GM23338 (cell line): ENCODE measurements around the gene VPS52. TPM values are rescaled to one million over a fixed set of nuclear protein-coding genes. Genes with fewer than 3 reads are reported as not detected.

Source experiments
- ATAC-seq: fragments of 200-7000 bp; cut with Tn5 transposase; 3 replicates; pipeline ENCODE4 v1.9.1; 2020
- DNase-seq: peaks from one replicate; pipeline ENCODE4 v3.0.0-alpha.2; 2015; ENCODE audit warnings: low spot score
- H2AFZ ChIP-seq: fragments of 200-600 bp; sonication (generic); 2 replicates; pipeline ENCODE4 v1.8.0; 2016; ENCODE audit warnings: antibody characterized with exemption, mild to moderate bottlenecking, moderate library complexity
- H3F3A ChIP-seq: fragments of 200-600 bp; sonication (generic); replicated peaks from 2 replicates; pipeline ENCODE4 v1.8.0; 2017; ENCODE audit warnings: antibody characterized with exemption, mixed run types, low read depth
- H3K27ac ChIP-seq: fragments of 200-600 bp; sonication (generic); 2 replicates; pipeline ENCODE4 v1.6.1; 2016; ENCODE audit warnings: low read depth
- H3K27me3 ChIP-seq: fragments of 200-600 bp; sonication (generic); 2 replicates; pipeline ENCODE4 v1.8.0; 2016; ENCODE audit warnings: mild to moderate bottlenecking, mixed run types, moderate library complexity; ENCODE audit not compliant: insufficient read depth
- H3K36me3 ChIP-seq: fragments of 200-600 bp; sonication (generic); 2 replicates; pipeline ENCODE4 v1.8.0; 2016; ENCODE audit warnings: mild to moderate bottlenecking; ENCODE audit not compliant: insufficient read depth
- H3K4me1 ChIP-seq: fragments of 200-600 bp; sonication (generic); 2 replicates; pipeline ENCODE4 v1.8.0; 2016; ENCODE audit warnings: mild to moderate bottlenecking, moderate library complexity; ENCODE audit not compliant: insufficient read depth
- H3K4me2 ChIP-seq: fragments of 200-600 bp; sonication (generic); 2 replicates; pipeline ENCODE4 v1.7.1; 2017; ENCODE audit warnings: mixed run types
- H3K4me3 ChIP-seq: fragments of 200-600 bp; sonication (generic); 2 replicates; pipeline ENCODE4 v1.6.1; 2016; ENCODE audit warnings: mixed run types
- H3K79me2 ChIP-seq: fragments of 200-600 bp; sonication (generic); replicated peaks from 2 replicates; pipeline ENCODE4 v1.8.0; 2017; ENCODE audit warnings: mild to moderate bottlenecking; ENCODE audit not compliant: insufficient read depth
- H3K9me2 ChIP-seq: fragments of 200-600 bp; sonication (generic); 2 replicates; pipeline ENCODE4 v1.8.0; 2017; ENCODE audit not compliant: insufficient read depth
- H4K20me1 ChIP-seq: fragments of 200-600 bp; sonication (generic); replicated peaks from 2 replicates; pipeline ENCODE4 v1.8.0; 2017; ENCODE audit warnings: mild to moderate bottlenecking; ENCODE audit not compliant: insufficient read depth
- H3K27ac Mint-ChIP-seq: 2 replicates; pipeline ENCODE4 v1.8.0; 2020; ENCODE audit warnings: inconsistent platforms, mild to moderate bottlenecking, moderate library complexity, mixed read lengths
- H3K27me3 Mint-ChIP-seq: 3 replicates; pipeline ENCODE4 v1.8.0; 2022; ENCODE audit warnings: low read depth, mild to moderate bottlenecking, moderate library complexity, mixed read lengths, inconsistent platforms; ENCODE audit not compliant: insufficient read depth, poor library complexity
- H3K36me3 Mint-ChIP-seq: 3 replicates; pipeline ENCODE4 v1.8.0; 2021; ENCODE audit warnings: low read depth, mild to moderate bottlenecking, inconsistent platforms, moderate library complexity, mixed read lengths
- H3K4me1 Mint-ChIP-seq: 3 replicates; pipeline ENCODE4 v1.8.0; 2020; ENCODE audit warnings: mild to moderate bottlenecking, inconsistent platforms, mixed read lengths
- H3K4me3 Mint-ChIP-seq: 3 replicates; pipeline ENCODE4 v1.8.0; 2021; ENCODE audit warnings: moderate library complexity, mild to moderate bottlenecking, inconsistent platforms, mixed read lengths
- H3K9me3 Mint-ChIP-seq: 3 replicates; pipeline ENCODE4 v1.8.0; 2020; ENCODE audit warnings: moderate library complexity, mild to moderate bottlenecking, inconsistent platforms, mixed read lengths
- CREB1 ChIP-seq: fragments of 250-450 bp; sonication (Bioruptor Pico); IDR thresholded peaks from 2 replicates; pipeline ENCODE4 v1.5.0; 2020; ENCODE audit warnings: low read depth, mild to moderate bottlenecking, moderate library complexity
- EZH2 ChIP-seq: fragments of 200-600 bp; sonication (generic); IDR thresholded peaks from one replicate; pipeline ENCODE4 v1.8.0; 2017; ENCODE audit warnings: antibody characterized with exemption, mild to moderate bottlenecking, low read depth; ENCODE audit not compliant: unreplicated experiment
- EZH2phosphoT487 ChIP-seq: fragments of 200-600 bp; sonication (generic); IDR thresholded peaks from one replicate; pipeline ENCODE4 v1.8.1; 2018; ENCODE audit warnings: antibody characterized with exemption; ENCODE audit not compliant: unreplicated experiment
- JUNB ChIP-seq: IDR thresholded peaks from one replicate; pipeline ENCODE4 v1.6.1; 2016; ENCODE audit warnings: antibody characterized with exemption; ENCODE audit not compliant: unreplicated experiment
- NANOG ChIP-seq: IDR thresholded peaks from 2 replicates; pipeline ENCODE4 v1.6.1; 2016; ENCODE audit warnings: antibody characterized with exemption, borderline replicate concordance
- POLR2AphosphoS5 ChIP-seq: IDR thresholded peaks from 2 replicates; pipeline ENCODE4 v1.6.1; 2016; ENCODE audit warnings: antibody characterized with exemption, low read depth
- STAT1 ChIP-seq: IDR thresholded peaks from one replicate; pipeline ENCODE4 v1.6.1; 2016; ENCODE audit warnings: antibody characterized with exemption; ENCODE audit not compliant: unreplicated experiment
- ZNF114 ChIP-seq: fragments of 250-450 bp; sonication (Bioruptor Pico); IDR thresholded peaks from 2 replicates; pipeline ENCODE4 v1.5.0; 2020; ENCODE audit warnings: mild to moderate bottlenecking, moderate library complexity
- ZNF331 ChIP-seq: fragments of 250-450 bp; sonication (Bioruptor Pico); IDR thresholded peaks from 2 replicates; pipeline ENCODE4 v1.5.0; 2020; ENCODE audit warnings: low read depth, mild to moderate bottlenecking, moderate library complexity
- polyA plus RNA-seq: library from polyadenylated mRNA; unstranded; fragments of >200 nt; fragmentation: Nextera tagmentation; extraction: Ambion mirVana; gene quantifications from 2 replicates; pipeline ENCODE4 v1.2.1, GENCODE V29; 2016
- total RNA-seq: library from RNA; depleted of rRNA; stranded (reverse); fragments of >200 nt; shearing (Covaris generic); gene quantifications from 2 replicates; pipeline ENCODE4 v1.2.3, GENCODE V29; 2014
- TF ChIP-seq, protein P1 (sequence below): fragments of 250-450 bp; sonication (Bioruptor Pico); IDR thresholded peaks from 2 replicates; pipeline ENCODE4 v1.5.0; 2020; ENCODE audit warnings: mild to moderate bottlenecking, moderate library complexity
- TF ChIP-seq, protein P2 (sequence below): IDR thresholded peaks from 2 replicates; pipeline ENCODE4 v1.6.1; 2016; ENCODE audit warnings: antibody characterized with exemption
- TF ChIP-seq, protein P3 (sequence below): IDR thresholded peaks from one replicate; pipeline ENCODE4 v1.6.1; 2018; ENCODE audit warnings: antibody characterized with exemption; ENCODE audit not compliant: unreplicated experiment
- TF ChIP-seq, protein P4 (sequence below), 2 experiments: fragments of 200-600 bp in 1 of 2; sonication (generic) in 1 of 2; conservative IDR thresholded peaks; 2 replicates each; pipeline versions ENCODE4 v1.5.1 to v1.6.1; 2016 to 2017; ENCODE audit warnings: antibody characterized with exemption in 2 of 2, low read depth in 2 of 2, mild to moderate bottlenecking in 2 of 2, moderate library complexity in 1 of 2

VPS52 gene
- total and polyA plus RNA-seq, 2 experiments from 2014 or later = 27.9 to 31.1 TPM

DNA sequence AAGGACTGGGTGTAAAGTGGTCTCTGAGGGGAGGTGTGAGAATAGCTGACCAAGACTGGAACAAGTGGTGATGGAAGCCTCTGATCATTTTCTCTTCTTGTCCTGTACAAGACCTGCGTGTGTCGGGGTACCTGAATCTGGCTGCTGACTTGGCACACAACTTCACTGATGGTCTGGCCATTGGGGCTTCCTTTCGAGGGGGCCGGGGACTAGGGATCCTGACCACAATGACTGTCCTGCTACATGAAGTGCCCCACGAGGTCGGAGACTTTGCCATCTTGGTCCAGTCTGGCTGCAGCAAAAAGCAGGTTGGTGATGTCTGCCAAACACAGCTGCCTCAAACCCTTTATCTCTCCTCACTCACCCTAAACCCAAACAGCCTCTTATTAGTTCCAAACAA lies 68.9 kb downstream of the VPS52 start:
- DNase-seq (no peak), ATAC-seq (no peak)
- H3K9me3 Mint-ChIP-seq = no peaks in the 10 kb centered on the region; the same call in 1 of the 3 replicates
- peaks cover 28% of the 10 kb centered on the region for H3K4me1 ChIP-seq
- no peak overlapping the region for H2AFZ ChIP-seq
- H3F3A ChIP-seq = peaks cover 35% of the 10 kb centered on the region
- H3K4me3 ChIP-seq = no peak overlapping the region
- peaks cover 25% of the 10 kb centered on the region for H4K20me1 ChIP-seq
- H3K27me3 ChIP-seq = peaks cover 29% of the 10 kb centered on the region
- H3K79me2 ChIP-seq = peaks cover 23% of the 10 kb centered on the region
- TF ChIP-seq, protein P1, sequence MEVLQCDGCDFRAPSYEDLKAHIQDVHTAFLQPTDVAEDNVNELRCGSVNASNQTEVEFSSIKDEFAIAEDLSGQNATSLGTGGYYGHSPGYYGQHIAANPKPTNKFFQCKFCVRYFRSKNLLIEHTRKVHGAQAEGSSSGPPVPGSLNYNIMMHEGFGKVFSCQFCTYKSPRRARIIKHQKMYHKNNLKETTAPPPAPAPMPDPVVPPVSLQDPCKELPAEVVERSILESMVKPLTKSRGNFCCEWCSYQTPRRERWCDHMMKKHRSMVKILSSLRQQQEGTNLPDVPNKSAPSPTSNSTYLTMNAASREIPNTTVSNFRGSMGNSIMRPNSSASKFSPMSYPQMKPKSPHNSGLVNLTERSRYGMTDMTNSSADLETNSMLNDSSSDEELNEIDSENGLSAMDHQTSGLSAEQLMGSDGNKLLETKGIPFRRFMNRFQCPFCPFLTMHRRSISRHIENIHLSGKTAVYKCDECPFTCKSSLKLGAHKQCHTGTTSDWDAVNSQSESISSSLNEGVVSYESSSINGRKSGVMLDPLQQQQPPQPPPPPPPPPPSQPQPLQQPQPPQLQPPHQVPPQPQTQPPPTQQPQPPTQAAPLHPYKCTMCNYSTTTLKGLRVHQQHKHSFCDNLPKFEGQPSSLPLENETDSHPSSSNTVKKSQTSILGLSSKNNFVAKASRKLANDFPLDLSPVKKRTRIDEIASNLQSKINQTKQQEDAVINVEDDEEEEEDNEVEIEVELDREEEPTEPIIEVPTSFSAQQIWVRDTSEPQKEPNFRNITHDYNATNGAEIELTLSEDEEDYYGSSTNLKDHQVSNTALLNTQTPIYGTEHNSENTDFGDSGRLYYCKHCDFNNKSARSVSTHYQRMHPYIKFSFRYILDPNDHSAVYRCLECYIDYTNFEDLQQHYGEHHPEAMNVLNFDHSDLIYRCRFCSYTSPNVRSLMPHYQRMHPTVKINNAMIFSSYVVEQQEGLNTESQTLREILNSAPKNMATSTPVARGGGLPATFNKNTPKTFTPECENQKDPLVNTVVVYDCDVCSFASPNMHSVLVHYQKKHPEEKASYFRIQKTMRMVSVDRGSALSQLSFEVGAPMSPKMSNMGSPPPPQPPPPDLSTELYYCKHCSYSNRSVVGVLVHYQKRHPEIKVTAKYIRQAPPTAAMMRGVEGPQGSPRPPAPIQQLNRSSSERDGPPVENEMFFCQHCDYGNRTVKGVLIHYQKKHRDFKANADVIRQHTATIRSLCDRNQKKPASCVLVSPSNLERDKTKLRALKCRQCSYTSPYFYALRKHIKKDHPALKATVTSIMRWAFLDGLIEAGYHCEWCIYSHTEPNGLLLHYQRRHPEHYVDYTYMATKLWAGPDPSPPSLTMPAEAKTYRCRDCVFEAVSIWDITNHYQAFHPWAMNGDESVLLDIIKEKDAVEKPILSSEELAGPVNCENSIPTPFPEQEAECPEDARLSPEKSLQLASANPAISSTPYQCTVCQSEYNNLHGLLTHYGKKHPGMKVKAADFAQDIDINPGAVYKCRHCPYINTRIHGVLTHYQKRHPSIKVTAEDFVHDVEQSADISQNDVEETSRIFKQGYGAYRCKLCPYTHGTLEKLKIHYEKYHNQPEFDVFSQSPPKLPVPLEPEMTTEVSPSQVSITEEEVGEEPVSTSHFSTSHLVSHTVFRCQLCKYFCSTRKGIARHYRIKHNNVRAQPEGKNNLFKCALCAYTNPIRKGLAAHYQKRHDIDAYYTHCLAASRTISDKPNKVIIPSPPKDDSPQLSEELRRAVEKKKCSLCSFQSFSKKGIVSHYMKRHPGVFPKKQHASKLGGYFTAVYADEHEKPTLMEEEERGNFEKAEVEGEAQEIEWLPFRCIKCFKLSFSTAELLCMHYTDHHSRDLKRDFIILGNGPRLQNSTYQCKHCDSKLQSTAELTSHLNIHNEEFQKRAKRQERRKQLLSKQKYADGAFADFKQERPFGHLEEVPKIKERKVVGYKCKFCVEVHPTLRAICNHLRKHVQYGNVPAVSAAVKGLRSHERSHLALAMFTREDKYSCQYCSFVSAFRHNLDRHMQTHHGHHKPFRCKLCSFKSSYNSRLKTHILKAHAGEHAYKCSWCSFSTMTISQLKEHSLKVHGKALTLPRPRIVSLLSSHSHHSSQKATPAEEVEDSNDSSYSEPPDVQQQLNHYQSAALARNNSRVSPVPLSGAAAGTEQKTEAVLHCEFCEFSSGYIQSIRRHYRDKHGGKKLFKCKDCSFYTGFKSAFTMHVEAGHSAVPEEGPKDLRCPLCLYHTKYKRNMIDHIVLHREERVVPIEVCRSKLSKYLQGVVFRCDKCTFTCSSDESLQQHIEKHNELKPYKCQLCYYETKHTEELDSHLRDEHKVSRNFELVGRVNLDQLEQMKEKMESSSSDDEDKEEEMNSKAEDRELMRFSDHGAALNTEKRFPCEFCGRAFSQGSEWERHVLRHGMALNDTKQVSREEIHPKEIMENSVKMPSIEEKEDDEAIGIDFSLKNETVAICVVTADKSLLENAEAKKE = no peak
- TF ChIP-seq, protein P2, sequence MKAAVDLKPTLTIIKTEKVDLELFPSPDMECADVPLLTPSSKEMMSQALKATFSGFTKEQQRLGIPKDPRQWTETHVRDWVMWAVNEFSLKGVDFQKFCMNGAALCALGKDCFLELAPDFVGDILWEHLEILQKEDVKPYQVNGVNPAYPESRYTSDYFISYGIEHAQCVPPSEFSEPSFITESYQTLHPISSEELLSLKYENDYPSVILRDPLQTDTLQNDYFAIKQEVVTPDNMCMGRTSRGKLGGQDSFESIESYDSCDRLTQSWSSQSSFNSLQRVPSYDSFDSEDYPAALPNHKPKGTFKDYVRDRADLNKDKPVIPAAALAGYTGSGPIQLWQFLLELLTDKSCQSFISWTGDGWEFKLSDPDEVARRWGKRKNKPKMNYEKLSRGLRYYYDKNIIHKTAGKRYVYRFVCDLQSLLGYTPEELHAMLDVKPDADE = no peak
- no peak for TF ChIP-seq STAT1
- TF ChIP-seq POLR2AphosphoS5 = no peak
- TF ChIP-seq CREB1 = no peak
- no peak for TF ChIP-seq EZH2phosphoT487
- TF ChIP-seq NANOG = no peak
- TF ChIP-seq JUNB = no peak
- TF ChIP-seq, protein P3, sequence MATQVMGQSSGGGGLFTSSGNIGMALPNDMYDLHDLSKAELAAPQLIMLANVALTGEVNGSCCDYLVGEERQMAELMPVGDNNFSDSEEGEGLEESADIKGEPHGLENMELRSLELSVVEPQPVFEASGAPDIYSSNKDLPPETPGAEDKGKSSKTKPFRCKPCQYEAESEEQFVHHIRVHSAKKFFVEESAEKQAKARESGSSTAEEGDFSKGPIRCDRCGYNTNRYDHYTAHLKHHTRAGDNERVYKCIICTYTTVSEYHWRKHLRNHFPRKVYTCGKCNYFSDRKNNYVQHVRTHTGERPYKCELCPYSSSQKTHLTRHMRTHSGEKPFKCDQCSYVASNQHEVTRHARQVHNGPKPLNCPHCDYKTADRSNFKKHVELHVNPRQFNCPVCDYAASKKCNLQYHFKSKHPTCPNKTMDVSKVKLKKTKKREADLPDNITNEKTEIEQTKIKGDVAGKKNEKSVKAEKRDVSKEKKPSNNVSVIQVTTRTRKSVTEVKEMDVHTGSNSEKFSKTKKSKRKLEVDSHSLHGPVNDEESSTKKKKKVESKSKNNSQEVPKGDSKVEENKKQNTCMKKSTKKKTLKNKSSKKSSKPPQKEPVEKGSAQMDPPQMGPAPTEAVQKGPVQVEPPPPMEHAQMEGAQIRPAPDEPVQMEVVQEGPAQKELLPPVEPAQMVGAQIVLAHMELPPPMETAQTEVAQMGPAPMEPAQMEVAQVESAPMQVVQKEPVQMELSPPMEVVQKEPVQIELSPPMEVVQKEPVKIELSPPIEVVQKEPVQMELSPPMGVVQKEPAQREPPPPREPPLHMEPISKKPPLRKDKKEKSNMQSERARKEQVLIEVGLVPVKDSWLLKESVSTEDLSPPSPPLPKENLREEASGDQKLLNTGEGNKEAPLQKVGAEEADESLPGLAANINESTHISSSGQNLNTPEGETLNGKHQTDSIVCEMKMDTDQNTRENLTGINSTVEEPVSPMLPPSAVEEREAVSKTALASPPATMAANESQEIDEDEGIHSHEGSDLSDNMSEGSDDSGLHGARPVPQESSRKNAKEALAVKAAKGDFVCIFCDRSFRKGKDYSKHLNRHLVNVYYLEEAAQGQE = no peak
- TF ChIP-seq, protein P4, sequence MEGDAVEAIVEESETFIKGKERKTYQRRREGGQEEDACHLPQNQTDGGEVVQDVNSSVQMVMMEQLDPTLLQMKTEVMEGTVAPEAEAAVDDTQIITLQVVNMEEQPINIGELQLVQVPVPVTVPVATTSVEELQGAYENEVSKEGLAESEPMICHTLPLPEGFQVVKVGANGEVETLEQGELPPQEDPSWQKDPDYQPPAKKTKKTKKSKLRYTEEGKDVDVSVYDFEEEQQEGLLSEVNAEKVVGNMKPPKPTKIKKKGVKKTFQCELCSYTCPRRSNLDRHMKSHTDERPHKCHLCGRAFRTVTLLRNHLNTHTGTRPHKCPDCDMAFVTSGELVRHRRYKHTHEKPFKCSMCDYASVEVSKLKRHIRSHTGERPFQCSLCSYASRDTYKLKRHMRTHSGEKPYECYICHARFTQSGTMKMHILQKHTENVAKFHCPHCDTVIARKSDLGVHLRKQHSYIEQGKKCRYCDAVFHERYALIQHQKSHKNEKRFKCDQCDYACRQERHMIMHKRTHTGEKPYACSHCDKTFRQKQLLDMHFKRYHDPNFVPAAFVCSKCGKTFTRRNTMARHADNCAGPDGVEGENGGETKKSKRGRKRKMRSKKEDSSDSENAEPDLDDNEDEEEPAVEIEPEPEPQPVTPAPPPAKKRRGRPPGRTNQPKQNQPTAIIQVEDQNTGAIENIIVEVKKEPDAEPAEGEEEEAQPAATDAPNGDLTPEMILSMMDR (conservative IDR thresholded peaks at IDR 0.05; ENCODE audit: low read depth in 2 of 2) = no peak
- no peak for TF ChIP-seq EZH2
- TF ChIP-seq ZNF114 = no peak
- TF ChIP-seq ZNF331 (CRISPR knock-in tag) = no peak
- peak overlapping the region; percentile 100 for H3K4me3 Mint-ChIP-seq
- peaks cover 26% of the 10 kb centered on the region for H3K36me3 Mint-ChIP-seq
- peaks cover 41% of the 10 kb centered on the region for H3K27me3 Mint-ChIP-seq
- H3K36me3 ChIP-seq = peaks cover 11% of the 10 kb centered on the region; the same call in 1 of the 2 replicates
- H3K4me2 ChIP-seq = no peak overlapping the region
- H3K27ac Mint-ChIP-seq = no peak overlapping the region
- no peaks in the 10 kb centered on the region for H3K9me2 ChIP-seq
- H3K27ac ChIP-seq = no peak overlapping the region
- H3K4me1 Mint-ChIP-seq = peaks cover 67% of the 10 kb centered on the region
